ENCODE measurements around the gene CREM.
"Not testable (repeated sequence)": the region's sequence is repeated elsewhere in the genome, so short reads cannot be mapped to it uniquely, and the experiment has no call there.

Gene CREM

DNA sequence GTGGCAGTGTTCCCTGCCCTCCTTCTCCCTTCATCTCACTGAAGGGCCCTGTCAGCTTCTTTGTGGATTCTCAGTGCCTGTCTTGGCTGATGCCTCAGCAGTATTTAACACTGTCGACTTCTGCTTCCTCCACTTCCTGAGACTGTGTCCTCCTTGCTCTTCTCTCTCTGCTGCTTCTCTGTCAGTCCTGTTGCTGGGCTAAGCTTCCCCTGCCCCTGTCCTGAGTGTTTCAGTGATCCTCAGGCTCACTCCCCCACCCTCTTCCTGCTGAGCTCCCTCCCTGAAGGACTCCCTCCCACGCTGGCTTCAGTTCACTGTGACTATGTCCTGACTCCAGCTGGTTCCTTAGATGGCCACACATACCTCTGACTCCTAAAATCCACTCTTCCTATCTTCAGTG lies 64.9 kb downstream of the CREM start:
- no peak for DNase-seq (ENCODE audit: extremely low read depth in 1 of 2, low read depth in 1 of 2)

DNA sequence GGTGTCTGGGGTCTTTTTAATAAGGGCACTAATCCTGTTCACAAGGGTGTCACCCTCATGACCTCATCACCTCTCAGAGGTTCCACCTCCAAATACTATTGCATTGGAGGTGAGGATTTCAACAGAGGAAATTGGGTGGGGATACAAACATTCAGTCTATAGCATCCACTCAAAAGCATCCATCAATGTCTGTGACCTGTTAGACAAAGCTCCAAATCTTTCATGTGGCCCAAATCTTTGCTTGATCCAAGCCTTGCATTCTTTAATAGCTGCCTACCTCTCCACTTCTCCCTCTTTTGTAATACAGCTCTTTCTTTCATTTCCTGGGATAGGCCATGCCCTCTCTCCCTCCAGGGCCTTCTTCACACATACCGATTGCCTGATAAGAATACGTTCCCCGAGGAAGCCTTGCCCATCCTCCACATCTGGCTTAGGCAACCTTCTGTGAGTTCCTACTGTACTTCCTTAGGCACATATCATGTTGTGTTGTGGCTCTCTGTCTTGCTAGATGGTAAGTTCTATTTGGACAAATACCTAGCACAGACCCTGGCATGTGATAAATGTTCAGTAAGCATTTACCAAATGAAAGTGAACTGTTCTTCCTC lies 66.1 kb downstream of the CREM start:
- DNase-seq (ENCODE audit: extremely low read depth in 1 of 2, low read depth in 1 of 2), result no peak

DNA sequence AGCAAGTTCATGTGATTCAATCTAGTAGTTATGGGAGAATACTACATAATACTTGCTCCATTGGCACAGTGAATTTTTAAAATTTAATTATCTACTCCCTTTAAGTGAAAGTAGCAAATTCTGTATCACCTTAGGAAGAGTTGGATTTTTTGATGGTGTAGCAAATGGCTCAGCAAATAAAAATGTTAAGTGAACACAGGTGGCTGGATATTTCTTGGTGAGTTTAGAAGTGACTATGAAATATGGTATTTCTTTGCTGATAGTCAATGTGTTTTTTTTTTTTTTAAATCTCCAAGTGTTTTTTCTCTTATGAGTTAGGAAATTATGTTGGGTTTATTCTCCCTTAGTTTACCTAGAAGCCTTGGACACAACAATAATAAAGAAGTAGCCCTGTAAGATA lies 67.8 kb downstream of the CREM start:
- DNase-seq (ENCODE audit: extremely low read depth in 1 of 2, low read depth in 1 of 2), result no peak

DNA sequence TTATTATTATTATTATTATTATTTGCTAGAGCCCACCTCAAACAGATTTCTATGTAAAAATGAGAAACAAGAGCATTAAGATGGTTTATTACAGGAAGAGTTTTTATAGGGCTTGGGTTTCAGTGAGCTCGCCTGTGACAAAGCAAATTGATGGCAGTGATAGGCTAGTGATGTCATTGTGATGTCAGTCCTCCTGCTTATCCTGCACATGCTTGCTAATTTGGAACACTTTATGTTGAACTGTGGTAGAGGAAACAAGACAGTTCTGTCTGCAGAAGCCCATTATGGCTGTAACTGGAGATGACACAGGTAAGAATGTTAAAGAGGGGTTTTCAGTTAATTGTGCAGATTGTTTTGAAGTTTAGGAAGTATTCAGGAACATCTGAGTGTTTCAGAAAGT lies 68.3 kb downstream of the CREM start:
- DNase-seq (ENCODE audit: extremely low read depth in 1 of 2, low read depth in 1 of 2), result peak in 1 of 2 donors; percentile 27

DNA sequence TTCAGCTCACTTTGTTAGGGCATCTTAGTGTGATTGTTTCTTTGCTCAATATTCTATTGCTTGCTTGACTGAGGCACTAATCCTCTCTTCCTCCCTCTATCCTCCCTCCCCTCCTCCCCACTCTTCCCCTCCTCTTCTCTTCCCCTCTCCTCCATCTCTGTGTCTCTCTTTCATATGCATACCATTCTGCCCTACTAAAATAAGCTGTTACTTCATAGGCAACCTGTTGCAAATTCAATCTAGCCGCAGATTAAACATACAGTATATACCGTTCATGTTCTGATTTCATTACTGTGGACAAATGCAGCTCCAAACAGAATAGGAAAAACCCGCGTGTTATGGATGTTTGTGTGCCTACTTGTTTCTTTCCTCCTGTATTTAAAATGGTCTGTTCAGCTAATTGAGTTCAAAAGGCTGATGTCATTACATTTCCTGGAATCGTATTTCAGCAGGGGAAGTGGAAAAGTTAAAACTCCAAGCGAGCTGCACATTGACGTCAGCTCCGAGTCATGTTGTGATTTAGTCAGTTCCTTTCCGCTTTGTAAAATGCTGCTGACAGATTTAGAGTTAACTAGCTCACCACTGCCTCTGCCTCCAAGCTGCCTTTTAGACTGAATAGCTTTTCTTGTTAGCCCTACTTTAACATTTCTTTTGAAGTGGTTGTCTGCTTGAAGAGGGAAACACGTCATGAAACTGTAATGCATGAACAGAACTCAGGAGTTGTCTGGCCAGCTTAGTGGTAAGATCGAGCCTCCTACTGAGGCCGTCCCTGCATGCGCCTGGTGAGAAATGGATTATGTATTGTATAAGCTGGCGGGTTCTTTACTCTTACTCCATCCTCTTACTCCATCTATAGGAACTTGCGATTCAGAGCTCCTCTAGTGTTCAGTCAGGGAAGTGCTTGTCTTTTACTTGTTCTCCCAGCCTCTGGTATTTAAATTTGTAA lies 69.0 kb downstream of the CREM start:
- peak; percentile 46 to 71 for DNase-seq (ENCODE audit: extremely low read depth in 1 of 2, low read depth in 1 of 2)

DNA sequence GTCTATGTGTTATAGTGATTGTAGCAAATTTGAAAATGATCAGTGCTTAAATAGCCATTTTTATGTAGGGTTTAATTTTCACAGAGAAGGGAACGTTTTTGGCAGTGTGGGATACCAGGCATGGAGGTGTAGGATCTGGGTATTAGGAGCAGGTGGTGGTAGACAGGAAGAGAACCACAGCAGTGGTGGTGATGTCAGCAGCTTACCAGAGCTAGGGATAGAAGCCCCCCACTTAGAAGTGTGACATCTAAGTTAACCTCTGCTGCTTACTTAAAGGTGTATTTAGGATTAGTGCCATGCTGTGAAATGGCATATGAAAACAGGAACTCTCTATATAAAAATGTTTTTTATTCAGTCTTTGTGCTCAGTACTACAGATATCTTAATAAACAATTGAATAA lies 73.8 kb downstream of the CREM start:
- no peak for DNase-seq (ENCODE audit: extremely low read depth in 1 of 2, low read depth in 1 of 2)

DNA sequence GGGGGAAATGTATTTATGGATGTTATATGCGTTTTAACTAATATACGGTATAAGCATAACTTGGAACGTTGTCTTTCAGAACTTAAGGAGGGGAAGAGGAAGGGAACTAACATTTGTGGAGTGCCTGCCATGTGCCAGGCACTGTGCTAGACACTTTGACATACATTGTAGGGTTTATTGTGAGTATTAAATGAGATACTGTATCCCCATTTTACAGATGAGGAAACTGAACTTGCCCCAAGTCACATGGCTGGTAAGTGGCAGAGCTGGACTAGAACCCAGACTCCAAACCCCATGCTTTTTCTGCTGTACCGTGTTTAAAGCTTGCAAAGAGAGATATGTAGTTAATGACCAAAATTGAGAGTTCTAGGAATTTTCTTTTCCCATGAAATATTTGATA lies 74.6 kb downstream of the CREM start:
- no peak for DNase-seq (ENCODE audit: extremely low read depth in 1 of 2, low read depth in 1 of 2)

DNA sequence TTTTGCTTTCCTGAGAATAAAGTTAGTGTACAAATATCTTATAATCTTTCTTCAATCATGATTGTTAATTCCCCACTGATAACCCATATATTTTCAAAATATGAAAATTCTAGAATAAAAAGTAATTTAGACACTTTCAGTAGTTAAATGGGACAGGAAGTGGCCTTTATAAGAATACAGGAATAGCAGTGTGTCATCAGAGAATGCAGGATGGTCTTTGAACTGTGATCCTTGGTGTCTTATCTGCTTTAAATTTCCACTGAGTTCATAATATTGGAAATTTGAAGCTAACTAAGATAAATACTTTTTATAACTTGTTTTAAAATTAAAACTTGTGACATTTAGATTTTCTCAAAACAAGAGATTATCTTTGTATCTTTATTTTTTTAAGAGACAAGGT lies 75.4 kb downstream of the CREM start:
- DNase-seq (ENCODE audit: extremely low read depth in 1 of 2, low read depth in 1 of 2), result no peak

DNA sequence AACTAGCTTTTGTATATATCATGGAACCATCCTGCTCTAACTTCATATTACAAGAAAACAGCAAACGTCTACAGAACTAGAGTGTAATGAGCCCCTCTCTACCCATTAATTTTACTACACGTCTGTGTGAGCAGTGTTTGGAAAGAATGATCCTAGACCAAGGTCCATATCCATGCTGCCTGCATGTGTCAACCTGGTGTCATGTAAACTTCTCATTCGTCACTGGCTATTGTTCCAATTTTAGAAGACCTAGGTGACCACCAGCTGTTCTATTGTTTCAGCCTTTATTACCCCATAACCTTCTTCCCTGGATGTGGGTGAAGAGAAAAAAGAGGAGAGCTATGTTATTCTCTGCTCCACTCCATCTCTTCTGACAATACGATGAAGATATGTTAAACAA lies 77.1 kb downstream of the CREM start:
- DNase-seq (ENCODE audit: extremely low read depth in 1 of 2, low read depth in 1 of 2), result no peak

DNA sequence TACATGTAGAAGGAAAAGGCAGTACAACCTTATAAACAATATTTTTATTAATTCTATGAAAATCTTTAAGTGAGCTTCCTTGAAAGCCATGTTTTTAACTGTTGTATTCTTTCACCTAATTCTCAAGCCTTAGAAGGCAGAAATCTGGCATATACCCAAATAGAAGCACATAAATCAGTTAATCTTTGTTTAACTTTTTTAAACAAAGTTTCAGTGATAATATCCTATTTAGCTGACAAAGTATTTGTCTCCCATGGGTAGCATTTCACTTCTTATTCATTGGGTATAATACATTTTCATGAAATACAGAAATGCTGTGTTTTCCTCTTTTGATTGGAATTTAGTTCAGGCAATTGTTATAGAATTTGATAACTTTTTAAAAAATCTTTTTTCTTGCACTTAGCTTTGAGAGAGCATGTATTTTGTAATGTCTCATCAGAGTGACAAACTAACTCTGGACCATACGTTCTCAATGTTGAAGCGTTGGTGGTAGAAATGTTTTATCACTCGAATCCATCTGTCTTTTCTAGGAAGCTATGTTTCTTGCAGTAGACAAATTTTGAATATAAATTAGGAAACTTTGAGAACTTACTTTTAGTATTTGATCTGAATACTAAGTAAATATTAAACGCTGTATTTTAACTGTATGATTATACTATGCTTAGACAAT lies 78.1 kb downstream of the CREM start:
- DNase-seq (ENCODE audit: extremely low read depth in 1 of 2, low read depth in 1 of 2), result no peak

DNA sequence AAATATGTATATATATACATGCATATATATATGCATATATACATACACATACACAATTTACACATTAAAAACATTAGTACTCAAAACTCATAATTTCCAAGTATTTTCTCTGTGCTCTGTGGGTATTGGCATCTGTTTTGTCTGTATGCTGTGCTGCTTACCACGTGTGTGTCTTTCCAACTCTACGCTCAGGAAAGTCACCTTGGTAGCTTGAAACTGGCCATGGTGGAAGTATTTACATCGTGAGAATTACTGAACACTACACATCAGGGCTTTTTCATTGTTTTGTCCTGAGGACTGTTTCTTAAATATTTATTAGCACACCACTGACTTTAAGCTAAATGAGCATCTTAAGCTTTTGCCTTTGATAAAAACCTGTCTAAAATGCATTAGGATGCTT lies 79.6 kb downstream of the CREM start:
- no peak for DNase-seq (ENCODE audit: extremely low read depth in 1 of 2, low read depth in 1 of 2)

DNA sequence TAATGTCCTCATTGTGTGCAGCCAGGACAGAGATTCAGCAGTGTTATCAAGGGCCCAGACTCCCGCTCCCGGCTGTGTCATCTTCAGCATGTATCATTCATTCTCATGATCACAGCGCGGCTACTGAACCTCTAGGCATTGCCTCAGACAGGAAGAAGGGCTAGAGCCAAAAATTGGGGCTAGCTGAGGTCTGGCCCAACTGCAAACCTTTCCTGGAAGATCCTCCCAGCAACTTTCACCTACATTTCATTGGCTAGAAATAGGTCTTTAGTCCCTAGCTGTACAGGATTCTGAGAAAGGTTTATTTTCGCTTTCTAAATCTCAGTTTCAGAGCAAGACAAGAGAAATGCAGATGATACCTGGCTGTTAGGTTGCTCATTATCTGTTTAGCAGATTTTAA lies 81.9 kb downstream of the CREM start:
- no peak for DNase-seq (ENCODE audit: extremely low read depth in 1 of 2, low read depth in 1 of 2)

DNA sequence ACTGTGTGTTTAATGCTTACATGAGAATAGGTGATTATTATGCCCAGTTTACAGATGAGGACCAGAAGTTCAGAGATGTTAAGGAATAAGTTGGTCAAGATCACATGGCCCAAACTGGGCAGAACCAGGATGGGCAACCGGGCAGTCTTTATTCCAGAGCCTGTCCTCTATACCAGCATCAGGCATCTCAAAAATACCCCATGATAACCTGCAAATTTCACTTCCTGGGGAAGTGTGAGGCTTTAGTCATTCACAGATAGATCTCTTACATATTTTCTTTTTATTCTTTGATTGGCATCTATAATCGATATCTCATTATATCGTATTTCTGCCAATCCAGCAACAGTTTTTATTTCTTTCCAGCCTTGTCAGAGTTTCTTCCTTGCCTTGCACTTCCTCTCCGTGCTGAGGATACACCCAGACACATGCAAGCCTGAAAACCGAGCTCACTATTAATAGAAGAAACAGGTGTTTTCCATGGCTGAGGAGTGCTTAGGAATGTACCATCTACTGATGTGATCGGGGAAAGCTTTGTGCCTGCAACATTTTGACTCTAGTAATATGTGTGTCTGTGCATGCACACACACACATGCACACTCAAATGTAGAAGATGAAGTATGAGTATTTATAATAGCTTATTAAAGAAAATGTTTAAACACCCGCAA lies 82.4 kb downstream of the CREM start:
- no peak for DNase-seq (ENCODE audit: extremely low read depth in 1 of 2, low read depth in 1 of 2)

DNA sequence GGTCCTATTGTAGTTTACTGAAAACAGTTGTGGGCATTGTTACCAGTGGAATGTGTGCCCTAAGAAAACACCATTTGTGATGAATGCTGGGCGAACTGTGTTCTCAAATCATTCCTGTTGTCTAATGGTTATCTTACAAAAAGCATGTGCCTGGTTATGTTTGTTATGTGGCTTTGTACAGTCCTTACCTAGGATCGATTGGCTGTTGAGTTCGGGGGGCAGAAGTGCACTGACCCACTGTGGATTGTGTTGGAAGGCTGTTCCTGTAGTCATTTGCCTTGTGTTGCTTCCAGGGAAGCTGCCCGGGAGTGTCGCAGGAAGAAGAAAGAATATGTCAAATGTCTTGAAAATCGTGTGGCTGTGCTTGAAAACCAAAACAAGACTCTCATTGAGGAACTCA lies 84.3 kb downstream of the CREM start:
- no peak for DNase-seq (ENCODE audit: extremely low read depth in 1 of 2, low read depth in 1 of 2)

DNA sequence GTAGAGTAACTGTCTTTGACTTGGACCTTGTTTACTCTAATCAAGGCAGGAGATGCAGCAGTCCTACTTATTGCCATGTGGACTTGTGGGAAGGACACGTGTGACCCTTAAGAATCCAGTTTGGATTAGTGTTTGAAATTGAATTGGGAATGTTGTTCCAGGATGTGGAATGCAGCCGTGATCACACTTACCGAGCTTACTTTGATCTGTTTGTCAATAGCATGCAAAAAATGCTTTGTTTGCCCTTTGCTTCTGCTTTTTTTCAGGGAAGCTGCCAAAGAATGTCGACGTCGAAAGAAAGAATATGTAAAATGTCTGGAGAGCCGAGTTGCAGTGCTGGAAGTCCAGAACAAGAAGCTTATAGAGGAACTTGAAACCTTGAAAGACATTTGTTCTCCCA lies 84.7 kb downstream of the CREM start:
- no peak for DNase-seq (ENCODE audit: extremely low read depth in 1 of 2, low read depth in 1 of 2)

DNA sequence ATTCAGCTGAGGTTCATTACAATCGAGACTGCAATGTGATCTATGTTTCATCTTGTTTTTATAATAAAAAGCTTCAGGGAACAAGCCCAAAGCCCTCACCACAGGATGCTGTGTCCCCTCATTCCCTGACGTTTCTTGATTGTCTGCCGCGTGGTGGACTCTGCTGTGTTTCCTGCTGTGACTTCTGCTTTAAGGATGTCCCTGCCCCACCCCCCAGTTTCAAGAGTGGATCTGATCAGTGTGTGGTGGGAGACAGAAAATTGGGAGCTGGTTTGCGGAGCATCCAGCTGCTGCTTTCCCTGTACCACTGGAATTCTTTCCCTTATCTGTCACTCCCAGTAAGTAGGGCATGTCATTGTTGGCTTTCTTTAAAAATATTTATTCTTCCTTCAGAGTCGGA lies 86.2 kb downstream of the CREM start:
- DNase-seq (ENCODE audit: extremely low read depth in 1 of 2, low read depth in 1 of 2), result no peak

DNA sequence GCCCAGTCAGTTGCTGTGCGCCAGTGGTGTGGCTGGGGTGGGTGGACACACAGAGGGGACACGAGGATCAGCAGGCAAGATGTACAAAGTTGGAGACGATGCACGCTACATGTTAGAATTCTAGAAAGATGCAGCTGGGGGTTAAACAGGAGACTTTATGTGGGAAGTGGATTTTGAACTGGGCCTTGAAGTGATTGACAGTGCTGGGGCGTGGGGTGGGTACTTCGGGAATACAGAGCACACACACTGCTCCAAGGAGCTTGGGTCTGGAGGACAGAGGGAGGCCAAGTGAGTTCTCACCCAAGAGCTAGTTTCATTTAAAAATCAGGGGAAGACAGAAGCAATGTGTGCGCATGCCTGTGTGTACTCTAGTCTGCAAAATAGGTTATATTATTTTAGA lies 87.1 kb downstream of the CREM start:
- DNase-seq (ENCODE audit: extremely low read depth in 1 of 2, low read depth in 1 of 2), result no peak

DNA sequence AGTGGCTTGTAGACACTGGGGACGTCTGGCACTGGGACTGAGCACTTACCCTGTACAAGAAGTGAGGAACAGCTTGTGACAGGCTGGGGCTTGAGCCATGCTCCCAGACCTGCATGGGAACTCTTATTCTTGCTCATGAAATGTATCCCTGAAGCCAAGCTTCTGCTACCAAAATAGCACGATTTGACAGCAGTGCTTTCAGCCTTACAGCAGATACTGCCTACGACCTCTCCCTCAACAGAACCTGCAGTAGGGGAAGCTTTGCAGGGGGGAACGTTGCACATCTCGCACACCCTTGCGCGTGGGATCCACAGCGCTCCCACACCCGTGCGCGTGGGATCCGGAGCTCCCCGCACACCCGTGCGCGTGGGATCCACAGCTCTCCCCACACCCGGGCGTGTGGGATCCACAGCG lies 88.0 kb downstream of the CREM start:
- no peak for DNase-seq (ENCODE audit: extremely low read depth in 1 of 2, low read depth in 1 of 2)

DNA sequence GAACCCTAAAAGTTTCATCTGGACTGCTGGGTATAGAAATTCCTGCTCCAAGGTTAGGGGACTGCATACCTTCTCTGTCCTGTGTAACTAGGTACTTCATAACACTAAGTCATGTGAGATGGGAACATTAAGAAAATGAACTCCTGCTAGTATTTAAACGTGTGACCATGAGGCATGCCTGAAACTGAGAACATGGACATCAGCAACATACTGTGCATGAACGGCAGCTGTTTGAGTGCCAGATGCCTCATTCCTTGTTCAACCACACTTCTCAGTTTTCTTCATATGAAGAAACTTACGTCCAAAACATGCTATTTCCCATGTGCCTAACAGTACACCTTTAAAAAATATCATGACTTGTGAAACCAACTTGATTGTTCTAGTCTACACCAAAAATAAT lies 88.5 kb downstream of the CREM start:
- DNase-seq (ENCODE audit: extremely low read depth in 1 of 2, low read depth in 1 of 2), result no peak

DNA sequence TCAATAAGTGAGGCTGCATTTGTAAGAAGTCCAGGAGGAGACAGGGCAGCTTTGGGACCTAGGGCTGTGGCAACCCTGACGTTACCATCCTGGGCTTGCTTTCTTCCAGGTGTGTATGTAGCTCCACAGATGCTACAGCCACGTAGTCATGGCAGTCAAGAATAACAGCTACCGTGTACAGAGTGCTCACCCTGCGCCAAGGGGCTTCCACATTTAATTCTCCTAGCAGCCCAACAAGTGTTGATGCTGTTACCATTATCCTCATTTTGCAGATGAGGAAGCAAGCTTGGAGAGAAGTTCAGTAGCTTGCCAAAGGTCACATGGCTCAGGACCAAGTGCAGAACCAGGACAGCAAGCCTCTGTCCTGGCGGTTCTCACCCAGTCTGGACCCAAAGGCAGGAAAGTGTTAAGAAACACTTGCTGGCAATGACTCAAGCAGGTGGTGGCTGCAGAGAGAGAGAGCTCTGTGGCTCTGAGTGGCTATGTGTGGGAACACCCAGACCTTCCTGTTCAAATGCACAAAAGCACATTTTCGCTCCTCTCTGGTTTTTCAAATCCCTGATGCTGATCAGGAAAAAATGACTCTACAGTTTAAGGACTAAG lies 89.8 kb downstream of the CREM start:
- DNase-seq (ENCODE audit: extremely low read depth in 1 of 2, low read depth in 1 of 2), result no peak

DNA sequence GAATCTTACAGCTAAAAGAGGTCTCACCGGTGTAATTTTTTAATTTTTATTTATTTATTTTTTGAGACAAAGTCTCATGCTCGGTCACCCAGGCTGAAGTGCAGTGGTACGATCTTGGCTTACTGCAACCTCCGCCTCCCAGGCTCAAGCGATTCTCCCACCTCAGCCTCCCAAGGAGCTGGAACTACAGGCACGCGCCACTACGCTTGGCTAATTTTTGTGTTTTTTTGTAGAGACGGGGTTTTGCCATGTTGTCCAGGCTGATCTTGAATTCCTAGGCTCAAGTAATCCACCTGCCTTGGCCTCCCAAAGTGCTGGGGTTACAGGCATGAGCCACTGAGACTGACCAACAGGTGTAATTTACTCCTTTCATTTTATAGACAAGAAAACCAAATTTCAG lies 90.3 kb downstream of the CREM start:
- DNase-seq (ENCODE audit: extremely low read depth in 1 of 2, low read depth in 1 of 2), result not testable (repeated sequence)
